A549 (cell line): ENCODE measurements around the gene SLC26A1. TPM values are rescaled to one million over a fixed set of nuclear protein-coding genes. Genes with fewer than 3 reads are reported as not detected.

Experiments used
- ATAC-seq, 2 experiments: fragments of 200-7000 bp in 1 of 2; fragments of >200 bp in 1 of 2; cut with Nextera tagmentation in 1 of 2; cut with Tn5 transposase in 1 of 2; 3 replicates each; pipeline versions ENCODE4 v1.8.0 to v1.9.1; 2018 to 2020; ENCODE audit warnings: mild to moderate bottlenecking in 1 of 2, moderate library complexity in 1 of 2
- CTCF ChIA-PET: fragments of 300-600 bp; sonication (Branson Sonifier 250); formaldehyde crosslinking; extraction: SDS; loops from one replicate; lab custom pipeline; 2021; ENCODE audit warnings: antibody characterized with exemption, inconsistent platforms; lab: Yijun Ruan, JAX
- POLR2A ChIA-PET: fragments of 350-600 bp; formaldehyde crosslinking; extraction: SDS; loops from one replicate; lab custom pipeline; 2021; ENCODE audit warnings: antibody characterized with exemption, inconsistent platforms; lab: Yijun Ruan, JAX
- DNase-seq, 2 experiments: peaks; one replicate each; pipeline versions ENCODE4 v3.0.0 to v3.0.0-alpha.2; 2011 to 2016; ENCODE audit warnings: low read depth in 1 of 2, low spot score in 1 of 2
- FAIRE-seq: peaks from 2 replicates; lab custom pipeline; 2011; peaks lifted over from hg19 to GRCh38; lab: Jason Lieb, UNC
- H3K27ac ChIP-seq, 2 experiments: fragments of >200 bp; sonication (Bioruptor Twin); formaldehyde crosslinking; 3 replicates each; pipeline ENCODE4 v1.5.1; 2016 to 2017
- H3K4me1 ChIP-seq: fragments of >200 bp; sonication (Bioruptor Twin); formaldehyde crosslinking; 3 replicates; pipeline ENCODE4 v1.6.1; 2016
- H3K4me2 ChIP-seq: fragments of >200 bp; sonication (Bioruptor Twin); formaldehyde crosslinking; 3 replicates; pipeline ENCODE4 v1.6.1; 2016
- H3K4me3 ChIP-seq: fragments of >200 bp; sonication (Bioruptor Twin); formaldehyde crosslinking; 3 replicates; pipeline ENCODE4 v1.5.1; 2016
- H3K9me3 ChIP-seq: fragments of >200 bp; sonication (Bioruptor Twin); formaldehyde crosslinking; 3 replicates; pipeline ENCODE4 v1.6.1; 2016
- ATOH8 ChIP-seq: fragments of 250-450 bp; sonication (Bioruptor Pico); IDR thresholded peaks from 2 replicates; pipeline ENCODE4 v1.5.0; 2020; ENCODE audit warnings: low read depth, mild to moderate bottlenecking, moderate library complexity
- EHF ChIP-seq: fragments of 250-450 bp; sonication (Bioruptor Pico); IDR thresholded peaks from 2 replicates; pipeline ENCODE4 v1.5.0; 2020; ENCODE audit warnings: mild to moderate bottlenecking
- EHMT2 ChIP-seq: fragments of 200-600 bp; sonication (generic); IDR thresholded peaks from 2 replicates; pipeline ENCODE4 v1.6.1; 2016; ENCODE audit warnings: antibody characterized with exemption, low read depth, mild to moderate bottlenecking, moderate library complexity
- FOSL2 ChIP-seq, 2 experiments: fragments of 450-650 bp in 1 of 2; fragments of >200 bp in 1 of 2; sonication (Bioruptor Twin) in 1 of 2; formaldehyde crosslinking; IDR thresholded peaks; 2 replicates each; pipeline versions ENCODE4 v1.5.0 to v1.6.1; 2016 to 2020; ENCODE audit warnings: mild to moderate bottlenecking in 1 of 2, moderate library complexity in 1 of 2
- HDAC2 ChIP-seq: fragments of 200-600 bp; sonication (generic); IDR thresholded peaks from 2 replicates; pipeline ENCODE4 v1.6.1; 2016
- HMGXB4 ChIP-seq: fragments of 250-450 bp; sonication (Bioruptor Pico); IDR thresholded peaks from 2 replicates; pipeline ENCODE4 v1.5.0; 2021; ENCODE audit warnings: mild to moderate bottlenecking, moderate library complexity, borderline replicate concordance
- HOXB5 ChIP-seq: fragments of 250-450 bp; sonication (Bioruptor Pico); IDR thresholded peaks from 2 replicates; pipeline ENCODE4 v1.5.0; 2020; ENCODE audit warnings: mild to moderate bottlenecking, moderate library complexity
- JUN ChIP-seq, 2 experiments: fragments of >200 bp; sonication (Bioruptor Twin); formaldehyde crosslinking; IDR thresholded peaks; 2 replicates in 1 of 2; 3 replicates in 1 of 2; pipeline ENCODE4 v1.6.1; 2016 to 2017
- KDM1A ChIP-seq: fragments of 200-600 bp; sonication (generic); IDR thresholded peaks from 2 replicates; pipeline ENCODE4 v1.6.1; 2016; ENCODE audit warnings: low read depth, mild to moderate bottlenecking
- MAX ChIP-seq: IDR thresholded peaks from 2 replicates; pipeline ENCODE4 v1.6.1; 2012
- MAZ ChIP-seq: fragments of 150-350 bp; IDR thresholded peaks from 2 replicates; pipeline ENCODE4 v1.6.1; 2014; ENCODE audit warnings: antibody characterized with exemption, low read depth, low read length, borderline replicate concordance
- NPAS2 ChIP-seq: fragments of 250-450 bp; sonication (Bioruptor Pico); IDR thresholded peaks from 2 replicates; pipeline ENCODE4 v1.8.0; 2022; ENCODE audit warnings: mild to moderate bottlenecking, moderate library complexity, borderline replicate concordance
- PHF8 ChIP-seq: fragments of 200-600 bp; sonication (generic); IDR thresholded peaks from 2 replicates; pipeline ENCODE4 v1.6.1; 2016; ENCODE audit warnings: low read depth, mild to moderate bottlenecking, antibody characterized with exemption, moderate library complexity, borderline replicate concordance
- REST ChIP-seq: fragments of 200-600 bp; sonication (generic); IDR thresholded peaks from 2 replicates; pipeline ENCODE4 v1.6.1; 2016; ENCODE audit warnings: antibody characterized with exemption, mild to moderate bottlenecking, moderate library complexity
- RNF2 ChIP-seq: fragments of 200-600 bp; sonication (generic); IDR thresholded peaks from 2 replicates; pipeline ENCODE4 v1.6.1; 2016; ENCODE audit warnings: low read depth, mild to moderate bottlenecking, antibody characterized with exemption, moderate library complexity, borderline replicate concordance
- ZNF302 ChIP-seq: fragments of 250-450 bp; sonication (Bioruptor Pico); IDR thresholded peaks from 2 replicates; pipeline ENCODE4 v1.9.0; 2021; ENCODE audit warnings: inconsistent platforms, mild to moderate bottlenecking, moderate library complexity
- WGBS: methylation state at CpG from one replicate; pipeline ENCODE4 v1.1.6; 2017; ENCODE audit errors: missing lambda C conversion rate; 5-methylcytosine and 5-hydroxymethylcytosine counted together
- polyA plus RNA-seq, 4 experiments: library from polyadenylated mRNA; depleted of rRNA in 3 of 4; stranded (reverse); fragments of >200 nt; fragmentation: RNase III in 1 of 4; extraction: RNeasy Plus Mini Kit Qiagen cat#74134 plus additional on column Dnase treatment in 1 of 4; gene quantifications; 2 replicates in 3 of 4; 3 replicates in 1 of 4; pipeline ENCODE4 v1.2.3, GENCODE V29; 2011 to 2017

The SLC26A1 gene
- polyA plus RNA-seq, 2 of the 4 experiments (the other 2 are of a cell fraction), result 0.23 to 0.61 TPM

- CTCF ChIA-PET, result no interaction called here
- peak overlapping the region; percentile 62 to 91; a peak in 5 of 6 replicates for H3K27ac ChIP-seq
- DNase-seq, result no peak
- H3K4me1 ChIP-seq, result peaks cover 19% of the 10 kb centered on the region
- ATAC-seq, result peak in 1 of 2 experiments; percentile 4; a peak in 1 of 6 replicates
- POLR2A ChIA-PET, result no interaction called here
- WGBS, result 50% methylated on average over 5 of the region's 68 CpGs
- no peak for TF ChIP-seq ZNF302 (CRISPR knock-in tag)
- no peak for TF ChIP-seq KDM1A
- no peak for TF ChIP-seq MAZ
- no peak for TF ChIP-seq FOSL2 (IDR thresholded peaks at IDR 0.05)
- no peak for TF ChIP-seq FOSL2 (CRISPR knock-in tag; IDR thresholded peaks at IDR 0.05)
- TF ChIP-seq NPAS2 (CRISPR knock-in tag), result no peak
- no peak for TF ChIP-seq HDAC2
- no peak for TF ChIP-seq EHF (CRISPR knock-in tag)
- TF ChIP-seq EHMT2, result no peak
- TF ChIP-seq HMGXB4, result no peak
- no peak for TF ChIP-seq JUN (IDR thresholded peaks at IDR 0.05)
- TF ChIP-seq MAX, result no peak
- TF ChIP-seq REST, result no peak
- TF ChIP-seq RNF2, result no peak
- TF ChIP-seq ATOH8, result no peak
- no peak for TF ChIP-seq HOXB5 (CRISPR knock-in tag)
- FAIRE-seq, result no peak
- H3K4me2 ChIP-seq, result peak overlapping the region; percentile 86
- no peaks in the 10 kb centered on the region for H3K9me3 ChIP-seq
- peak overlapping the region; percentile 41 for H3K4me3 ChIP-seq
Observed at GRCh38 chr4:997375-998071, 4.3 kb upstream of the SLC26A1 start.

DNA sequence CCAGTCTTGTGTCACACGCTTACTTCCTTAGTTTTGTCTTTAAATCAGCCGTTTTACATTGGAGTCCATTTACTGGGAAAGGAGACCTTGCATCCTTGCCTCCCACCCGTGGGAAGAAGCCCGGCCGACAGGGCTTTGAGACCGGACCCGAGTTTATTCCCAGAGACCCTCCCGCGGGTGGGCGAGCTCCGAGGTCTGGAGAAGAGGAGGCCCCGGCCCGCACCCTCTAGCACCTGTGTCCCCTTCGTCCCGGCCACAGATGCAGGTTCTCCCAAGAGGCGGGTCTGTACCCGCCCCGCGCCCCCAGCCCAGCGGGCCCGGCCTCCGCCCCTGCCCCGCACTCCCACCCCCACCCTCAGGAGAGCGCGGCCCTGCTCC is 3.8 kb upstream of the SLC26A1 start:
- CTCF ChIA-PET, result no interaction called here
- peaks cover 25% of the 10 kb centered on the region for H3K4me1 ChIP-seq
- TF ChIP-seq PHF8 (no peak), EHMT2 (no peak)
- TF ChIP-seq, all 56 proteins: peak for 0
- peak overlapping the region; percentile 62 to 91; a peak in 4 of 6 replicates for H3K27ac ChIP-seq
- POLR2A ChIA-PET, result no interaction called here
- no peak for ATAC-seq
- peak overlapping the region; percentile 41; the same call in 2 of the 3 replicates for H3K4me3 ChIP-seq
- 88% methylated on average over 5 of the region's 25 CpGs for WGBS
- no peak for DNase-seq
- FAIRE-seq, result no peak
- peak overlapping the region; percentile 86 for H3K4me2 ChIP-seq
- no peaks in the 10 kb centered on the region for H3K9me3 ChIP-seq
